ENCODE measurements around the gene TACSTD2.
"Not testable (repeated sequence)": the region's sequence is repeated elsewhere in the genome, so short reads cannot be mapped to it uniquely, and the experiment has no call there.

DNA sequence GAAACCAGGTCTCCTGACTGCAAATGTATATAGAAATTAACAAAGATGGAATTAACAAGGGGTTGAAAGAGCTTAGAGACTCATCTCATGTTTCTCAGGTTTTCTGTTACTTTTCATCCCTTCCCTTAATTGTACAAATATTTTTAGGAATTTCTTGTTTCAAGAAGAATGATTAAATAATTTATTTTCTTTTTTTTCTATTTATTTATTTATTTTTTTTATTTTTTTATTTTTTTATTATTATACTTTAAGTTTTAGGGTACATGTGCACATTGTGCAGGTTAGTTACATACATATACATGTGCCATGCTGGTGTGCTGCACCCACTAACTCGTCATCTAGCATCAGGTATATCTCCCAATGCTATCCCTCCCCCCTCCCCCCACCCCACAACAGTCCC lies 5.1 kb upstream of the TACSTD2 start:
- TF ChIP-seq HDGF (IDR thresholded peaks at IDR 0.05; ENCODE audit: borderline replicate concordance); CTBP1 (IDR thresholded peaks at IDR 0.05; ENCODE audit: borderline replicate concordance); SUZ12 (IDR thresholded peaks at IDR 0.05); LEF1 (IDR thresholded peaks at IDR 0.05; ENCODE audit: borderline replicate concordance); ZNF384 (IDR thresholded peaks at IDR 0.05); TARDBP (IDR thresholded peaks at IDR 0.05); SP1 (IDR thresholded peaks at IDR 0.05); NFRKB (IDR thresholded peaks at IDR 0.05); FOXA1 (IDR thresholded peaks at IDR 0.05); BHLHE40 (IDR thresholded peaks at IDR 0.05; ENCODE audit: borderline replicate concordance); ELF4 (IDR thresholded peaks at IDR 0.05); FOXK2 (IDR thresholded peaks at IDR 0.05); ARNT (IDR thresholded peaks at IDR 0.05): not testable (repeated sequence)
- TF ChIP-seq, protein P1, sequence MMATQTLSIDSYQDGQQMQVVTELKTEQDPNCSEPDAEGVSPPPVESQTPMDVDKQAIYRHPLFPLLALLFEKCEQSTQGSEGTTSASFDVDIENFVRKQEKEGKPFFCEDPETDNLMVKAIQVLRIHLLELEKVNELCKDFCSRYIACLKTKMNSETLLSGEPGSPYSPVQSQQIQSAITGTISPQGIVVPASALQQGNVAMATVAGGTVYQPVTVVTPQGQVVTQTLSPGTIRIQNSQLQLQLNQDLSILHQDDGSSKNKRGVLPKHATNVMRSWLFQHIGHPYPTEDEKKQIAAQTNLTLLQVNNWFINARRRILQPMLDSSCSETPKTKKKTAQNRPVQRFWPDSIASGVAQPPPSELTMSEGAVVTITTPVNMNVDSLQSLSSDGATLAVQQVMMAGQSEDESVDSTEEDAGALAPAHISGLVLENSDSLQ (IDR thresholded peaks at IDR 0.05): not testable (repeated sequence)

All from HEK293T (cell line).